Hepatocyte (in vitro differentiated cells): ENCODE measurements around the gene KIRREL1.

Experiments
- EZH2 ChIP-seq: fragments of 200-600 bp; sonication (generic); IDR thresholded peaks from 2 replicates; pipeline ENCODE4 v1.6.1; 2016; ENCODE audit warnings: antibody characterized with exemption, mild to moderate bottlenecking, borderline replicate concordance
- TF ChIP-seq, protein P1 (sequence below): fragments of 200-600 bp; sonication (generic); IDR thresholded peaks from 2 replicates; pipeline ENCODE4 v1.5.1; 2016; ENCODE audit warnings: antibody characterized with exemption, mild to moderate bottlenecking; ENCODE audit not compliant: poor library complexity

- TF ChIP-seq, protein P1, sequence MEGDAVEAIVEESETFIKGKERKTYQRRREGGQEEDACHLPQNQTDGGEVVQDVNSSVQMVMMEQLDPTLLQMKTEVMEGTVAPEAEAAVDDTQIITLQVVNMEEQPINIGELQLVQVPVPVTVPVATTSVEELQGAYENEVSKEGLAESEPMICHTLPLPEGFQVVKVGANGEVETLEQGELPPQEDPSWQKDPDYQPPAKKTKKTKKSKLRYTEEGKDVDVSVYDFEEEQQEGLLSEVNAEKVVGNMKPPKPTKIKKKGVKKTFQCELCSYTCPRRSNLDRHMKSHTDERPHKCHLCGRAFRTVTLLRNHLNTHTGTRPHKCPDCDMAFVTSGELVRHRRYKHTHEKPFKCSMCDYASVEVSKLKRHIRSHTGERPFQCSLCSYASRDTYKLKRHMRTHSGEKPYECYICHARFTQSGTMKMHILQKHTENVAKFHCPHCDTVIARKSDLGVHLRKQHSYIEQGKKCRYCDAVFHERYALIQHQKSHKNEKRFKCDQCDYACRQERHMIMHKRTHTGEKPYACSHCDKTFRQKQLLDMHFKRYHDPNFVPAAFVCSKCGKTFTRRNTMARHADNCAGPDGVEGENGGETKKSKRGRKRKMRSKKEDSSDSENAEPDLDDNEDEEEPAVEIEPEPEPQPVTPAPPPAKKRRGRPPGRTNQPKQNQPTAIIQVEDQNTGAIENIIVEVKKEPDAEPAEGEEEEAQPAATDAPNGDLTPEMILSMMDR = no peak
- no peak for TF ChIP-seq EZH2
Observed at GRCh38 chr1:158002631-158003405, 9.4 kb downstream of the KIRREL1 start.
